NCI-H1092 (cell line): ENCODE results near the gene PTPN12.
A peak's percentile ranks its signal among the peaks of the same experiment; 100 is the strongest.

ENCODE experiments used
- DNase-seq: peaks from one replicate; lab custom pipeline; 2025; lab: John Stamatoyannopoulos, UW

Gene PTPN12

DNA sequence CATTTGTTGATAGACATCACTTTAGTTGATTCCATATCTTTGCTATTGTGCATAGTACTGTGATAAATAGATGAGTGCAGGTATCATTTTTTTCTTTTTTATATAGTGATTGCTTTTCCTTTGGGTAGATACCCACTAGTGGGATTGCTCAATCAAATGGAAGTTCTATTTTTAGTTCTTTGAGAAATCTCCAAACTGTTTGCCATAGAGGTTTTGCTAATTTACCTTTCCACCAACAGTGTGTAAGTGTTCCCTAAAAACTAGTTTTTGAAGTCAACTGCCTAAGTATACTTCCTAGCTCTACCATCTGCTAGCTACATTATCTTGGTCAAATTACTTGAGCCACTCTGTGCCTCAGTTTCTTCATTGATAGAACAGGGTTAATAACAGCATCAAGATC, 127.6 kb downstream of the PTPN12 start:
- DNase-seq, result no peak

DNA sequence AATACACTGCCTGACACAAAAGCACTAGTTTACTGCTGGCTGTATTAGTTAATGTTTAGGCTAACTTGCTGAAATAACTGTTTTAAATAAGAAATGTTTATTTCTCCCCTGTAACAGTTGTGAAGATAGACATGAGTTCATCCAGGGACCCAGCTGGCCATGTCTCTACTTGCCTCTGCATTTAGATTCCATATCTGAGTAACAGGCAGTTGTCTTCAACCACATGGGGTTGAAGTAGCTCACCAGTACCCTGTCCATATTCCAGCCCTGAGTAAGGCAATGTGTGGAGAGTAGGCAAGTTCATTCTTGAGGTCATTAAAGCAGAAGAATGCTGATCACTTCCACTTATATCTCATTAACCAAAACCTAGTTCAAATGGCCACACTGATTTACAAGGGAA, 128.1 kb downstream of the PTPN12 start:
- DNase-seq, result no peak

DNA sequence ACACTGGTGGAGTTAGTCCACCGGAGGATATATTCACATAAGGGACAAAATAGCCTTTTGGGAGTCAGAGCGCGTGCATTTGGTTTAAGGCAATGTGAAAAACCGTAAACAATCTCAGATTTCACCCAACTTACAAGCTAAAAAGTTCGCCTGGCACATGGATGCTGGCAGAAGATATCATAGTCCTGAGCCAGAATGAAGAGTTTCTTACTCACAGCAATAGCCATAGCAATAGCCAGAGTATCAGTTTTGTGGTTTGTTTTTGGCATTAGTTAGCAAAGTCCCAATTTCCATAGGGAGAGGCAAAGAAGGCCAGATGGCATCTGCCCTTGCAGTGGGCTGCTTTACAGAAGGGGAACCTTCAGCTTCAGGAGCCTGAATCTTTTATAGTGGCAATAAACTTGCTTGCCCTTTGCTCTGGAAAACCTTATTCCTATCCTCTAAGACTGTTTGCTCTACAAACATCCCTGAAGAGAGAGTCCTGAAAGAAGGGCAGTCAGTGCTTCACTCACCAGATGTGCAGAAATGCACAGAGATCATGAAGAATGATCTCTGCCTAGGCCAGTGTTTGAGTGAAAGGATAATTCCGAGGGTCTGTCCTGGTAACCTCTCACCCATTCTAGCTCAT, 130.5 kb downstream of the PTPN12 start:
- DNase-seq, result no peak

DNA sequence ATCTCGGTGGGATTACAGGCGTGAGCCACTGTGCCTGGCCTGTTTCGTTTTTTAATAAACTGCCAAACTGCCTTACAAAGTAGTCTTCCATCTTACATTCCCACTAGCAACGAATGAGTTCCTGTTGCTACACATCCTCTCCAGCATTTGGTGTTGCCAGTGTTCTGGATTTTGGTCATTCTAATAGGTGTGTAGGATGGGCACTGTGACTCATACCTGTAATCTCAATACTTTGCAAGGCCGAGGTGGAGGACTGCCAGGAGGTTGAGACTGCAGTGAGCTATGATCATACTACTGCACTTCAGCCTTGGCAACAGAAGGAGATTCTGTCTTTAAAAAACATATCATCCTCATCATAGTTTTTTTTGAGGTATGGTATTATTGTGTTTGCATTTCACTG, 137.8 kb downstream of the PTPN12 start:
- no peak for DNase-seq

DNA sequence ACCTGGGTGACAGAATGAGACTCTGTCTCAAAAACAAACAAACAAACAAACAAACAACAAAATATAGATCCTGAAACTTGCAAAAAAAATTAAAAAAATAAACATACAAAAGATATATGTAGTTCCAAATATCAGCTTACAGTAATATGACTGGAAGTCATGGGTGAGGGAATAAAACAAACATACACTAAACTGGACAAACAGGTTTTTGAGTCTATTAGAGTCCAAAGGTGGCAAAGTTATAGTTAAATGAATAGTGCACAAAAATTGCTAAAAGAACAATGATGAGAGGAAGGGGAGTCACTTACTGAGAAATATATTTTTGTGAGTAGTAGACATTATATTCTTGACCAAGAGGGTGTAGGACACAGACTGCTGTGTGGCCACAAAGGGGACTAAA, 142.5 kb downstream of the PTPN12 start:
- DNase-seq, result no peak

DNA sequence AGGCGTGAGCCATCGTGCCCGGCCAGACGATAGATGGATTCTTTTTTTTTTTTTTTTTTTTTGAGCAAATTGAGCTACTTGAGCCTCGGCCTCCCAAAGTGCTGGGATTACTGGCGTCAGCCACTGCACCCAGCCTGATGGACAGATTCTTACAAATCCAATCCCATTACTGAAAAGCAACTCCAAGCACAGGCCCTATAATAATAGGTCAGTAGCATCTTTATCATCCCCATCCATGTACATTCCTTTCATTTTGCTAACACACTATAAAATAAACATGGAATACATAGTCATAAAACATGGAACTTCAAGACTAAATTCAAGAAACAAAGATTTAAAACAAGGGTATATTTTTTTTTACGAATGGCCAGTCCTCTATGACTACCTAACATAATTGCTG, 143.2 kb downstream of the PTPN12 start:
- no peak for DNase-seq

DNA sequence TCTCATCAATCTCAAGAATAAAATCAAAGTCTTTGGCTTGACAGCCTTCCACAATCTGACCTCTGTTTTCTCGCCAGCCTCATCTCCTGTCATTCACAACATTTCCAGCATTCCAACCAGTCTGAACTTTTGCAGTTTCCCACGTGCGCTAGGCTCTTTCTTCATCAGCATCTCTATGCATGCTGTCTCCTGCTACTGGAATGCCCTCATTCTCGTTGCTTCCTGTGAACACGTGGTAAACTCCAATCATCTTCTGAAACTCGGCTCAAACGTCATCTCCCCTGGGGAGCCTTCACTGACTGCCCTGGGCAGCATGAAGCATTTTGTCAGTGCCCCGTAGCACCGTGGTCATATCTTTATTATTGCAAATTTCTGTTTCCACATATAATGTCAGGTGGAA, 146.9 kb downstream of the PTPN12 start:
- DNase-seq, result no peak

DNA sequence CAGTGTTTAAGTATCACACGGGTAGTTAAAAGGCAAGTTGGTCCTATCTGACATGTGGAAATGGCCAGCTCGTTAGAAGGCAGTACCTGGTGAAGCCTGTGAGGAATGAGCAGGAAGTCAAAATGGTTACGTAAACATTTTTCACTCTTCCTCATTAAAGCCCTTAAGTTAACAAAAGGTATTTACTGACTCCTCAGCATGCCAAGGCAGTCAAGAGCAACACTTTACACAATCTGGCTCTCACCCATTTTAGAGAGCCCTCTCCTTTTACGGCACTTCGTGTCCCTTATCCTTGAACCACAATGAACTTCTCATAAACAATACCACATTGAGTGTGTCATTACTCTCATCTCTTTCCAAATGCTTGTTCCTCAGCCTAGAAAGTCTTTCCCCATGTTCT, 148.1 kb downstream of the PTPN12 start:
- DNase-seq, result peak; percentile 14

DNA sequence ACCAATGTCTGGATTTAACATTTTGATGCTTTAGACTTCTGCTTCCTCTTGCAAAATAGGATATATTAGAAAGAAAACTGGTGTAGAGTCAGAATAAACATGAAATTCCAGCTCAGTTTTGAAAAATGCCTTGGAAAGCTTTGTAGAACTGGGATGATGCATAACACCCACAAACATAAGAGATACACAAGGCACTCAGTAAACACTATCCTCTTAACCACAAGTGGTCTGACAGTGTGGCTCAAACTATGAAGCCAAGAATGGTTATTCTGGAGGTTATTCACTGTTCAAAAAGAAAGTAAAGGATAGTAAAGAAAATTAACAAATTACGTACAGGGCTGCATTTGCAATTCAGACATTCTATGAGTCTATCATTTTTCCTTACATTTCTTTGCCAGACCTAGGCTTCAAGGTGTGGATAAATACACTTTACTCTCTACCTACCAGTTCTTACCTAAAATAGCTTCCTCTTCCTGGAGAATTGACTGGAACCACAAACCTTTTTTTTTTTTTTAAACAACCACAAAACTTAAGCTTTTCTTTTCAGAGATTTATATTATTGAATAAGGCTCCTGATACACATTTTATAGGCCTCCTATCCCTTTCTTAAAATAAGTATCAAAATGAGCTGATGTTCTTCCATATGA, 150.1 kb downstream of the PTPN12 start:
- DNase-seq, result no peak

DNA sequence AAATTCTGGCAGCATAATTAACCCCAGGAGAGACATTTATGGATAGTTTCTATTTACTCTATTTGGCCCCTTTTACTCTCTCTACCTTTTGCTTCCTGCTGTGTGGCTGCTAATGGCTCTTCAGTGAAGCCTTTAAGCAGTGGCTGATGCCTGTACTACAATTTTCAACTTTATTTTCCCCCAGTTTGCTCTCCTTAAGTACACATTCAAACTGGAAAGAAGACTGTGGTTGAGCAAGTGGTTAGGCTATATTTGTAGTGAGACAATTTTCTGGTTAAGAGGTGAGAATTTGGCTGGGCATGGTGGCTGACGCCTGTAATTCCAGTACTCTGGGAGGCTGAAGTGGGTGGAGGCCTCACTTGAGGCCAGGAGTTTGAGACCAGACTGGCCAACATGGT, 150.7 kb downstream of the PTPN12 start:
- no peak for DNase-seq
